H1 (cell line): ENCODE results near the gene MIOX. TPM values are rescaled to one million over a fixed set of nuclear protein-coding genes. Genes with fewer than 3 reads are reported as not detected.

ENCODE experiments used
- CTCF ChIA-PET: fragments of 300-600 bp; sonication (Branson Sonifier 250); formaldehyde crosslinking; loops from one replicate; lab custom pipeline; 2021; ENCODE audit not compliant: partially characterized antibody; lab: Charles Lee
- POLR2A ChIA-PET: fragments of 300-600 bp; sonication (Branson Sonifier 250); formaldehyde crosslinking; loops from one replicate; lab custom pipeline; 2021; ENCODE audit warnings: inconsistent platforms; ENCODE audit not compliant: partially characterized antibody; lab: Charles Lee
- DNase-seq, 2 experiments: peaks; one replicate each; pipeline versions ENCODE4 v3.0.0 to v3.0.0-alpha.2; 2010 to 2022; ENCODE audit warnings: low spot score in 2 of 2, low read depth in 1 of 2, mixed read lengths in 1 of 2
- FAIRE-seq: peaks from 2 replicates; lab custom pipeline; 2011; peaks lifted over from hg19 to GRCh38; lab: Jason Lieb, UNC
- H2AFZ ChIP-seq: 2 replicates; pipeline ENCODE4 v1.8.1; 2012; ENCODE audit warnings: low read length, inconsistent platforms
- H2AK5ac ChIP-seq: 2 replicates; pipeline ENCODE4 v1.6.1; 2013; ENCODE audit warnings: low read depth, low read length
- H2BK120ac ChIP-seq: replicated peaks from 2 replicates; pipeline ENCODE3; 2013; ENCODE audit warnings: low read depth, low read length, inconsistent platforms
- H2BK12ac ChIP-seq: 2 replicates; pipeline ENCODE4 v1.6.1; 2013; ENCODE audit warnings: low read depth, low read length
- H2BK15ac ChIP-seq: 2 replicates; pipeline ENCODE4 v1.6.1; 2013; ENCODE audit warnings: low read length
- H2BK20ac ChIP-seq: 2 replicates; pipeline ENCODE4 v1.6.1; 2013; ENCODE audit warnings: low read length
- H2BK5ac ChIP-seq: 2 replicates; pipeline ENCODE4 v1.6.1; 2013; ENCODE audit warnings: low read depth, low read length
- H3K14ac ChIP-seq: 2 replicates; pipeline ENCODE4 v1.6.1; 2013; ENCODE audit warnings: inconsistent platforms; ENCODE audit not compliant: insufficient read length
- H3K18ac ChIP-seq: 2 replicates; pipeline ENCODE4 v1.6.1; 2013; ENCODE audit warnings: low read length; ENCODE audit errors: extremely low read depth
- H3K23ac ChIP-seq: 2 replicates; pipeline ENCODE4 v1.6.1; 2013; ENCODE audit warnings: inconsistent platforms; ENCODE audit not compliant: insufficient read length
- H3K23me2 ChIP-seq: 2 replicates; pipeline ENCODE4 v1.6.1; 2013; ENCODE audit warnings: low read depth, low read length
- H3K27ac ChIP-seq: 2 replicates; pipeline ENCODE4 v1.6.1; 2011; ENCODE audit warnings: low read depth, low read length, inconsistent platforms
- H3K27me3 ChIP-seq, 4 experiments: replicated peaks in 1 of 4; 1 replicate in 1 of 4; 2 replicates in 3 of 4; pipeline versions ENCODE4 v1.6.1 to v1.8.1; 2011 to 2013; ENCODE audit warnings: low read length in 3 of 4, mild to moderate bottlenecking in 3 of 4, inconsistent platforms in 2 of 4, mixed read lengths in 2 of 4, moderate library complexity in 1 of 4; ENCODE audit not compliant: control insufficient read depth in 3 of 4, insufficient read depth in 3 of 4; ENCODE audit errors: extremely low read depth in 1 of 4
- H3K36me3 ChIP-seq, 4 experiments: 2 replicates each; pipeline versions ENCODE4 v1.6.1 to v1.8.1; 2011 to 2013; ENCODE audit warnings: mild to moderate bottlenecking in 4 of 4, low read length in 3 of 4, moderate library complexity in 2 of 4, control low read depth in 1 of 4, inconsistent platforms in 1 of 4; ENCODE audit not compliant: insufficient read depth in 4 of 4, control insufficient read depth in 2 of 4
- H3K4ac ChIP-seq: replicated peaks from 2 replicates; pipeline ENCODE3; 2013; ENCODE audit warnings: low read length, low read depth, mixed read lengths, inconsistent platforms; ENCODE audit not compliant: insufficient read length
- H3K4me1 ChIP-seq, 4 experiments: replicated peaks in 1 of 4; 1 replicate in 1 of 4; 2 replicates in 3 of 4; pipeline versions ENCODE4 v1.6.1 to v1.8.1; 2011 to 2013; ENCODE audit warnings: low read length in 3 of 4, inconsistent platforms in 2 of 4, mixed read lengths in 1 of 4; ENCODE audit not compliant: insufficient read depth in 4 of 4, control insufficient read depth in 3 of 4
- H3K4me2 ChIP-seq, 2 experiments: 2 replicates each; pipeline versions ENCODE4 v1.6.1 to v1.8.1; 2011 to 2013; ENCODE audit warnings: low read depth in 2 of 2, low read length in 2 of 2, control low read depth in 1 of 2, inconsistent platforms in 1 of 2, mild to moderate bottlenecking in 1 of 2; ENCODE audit not compliant: insufficient read depth in 1 of 2
- H3K4me3 ChIP-seq, 4 experiments: fragments of 200-600, 300-600 bp in 1 of 4; sonication (generic), shearing (Covaris generic), sonication (Bioruptor Twin) in 1 of 4; 2 replicates each; pipeline versions ENCODE4 v1.5.1 to v1.8.1; 2011 to 2016; ENCODE audit warnings: low read length in 4 of 4, low read depth in 3 of 4, control low read depth in 2 of 4, inconsistent platforms in 2 of 4, mild to moderate bottlenecking in 2 of 4, mixed read lengths in 1 of 4, moderate library complexity in 1 of 4; ENCODE audit not compliant: insufficient read depth in 2 of 4; ENCODE audit errors: extremely low read depth in 1 of 4
- H3K56ac ChIP-seq: replicated peaks from 2 replicates; pipeline ENCODE3; 2013; ENCODE audit warnings: low read depth, mild to moderate bottlenecking, mixed read lengths, low read length, inconsistent platforms; ENCODE audit not compliant: insufficient read length
- H3K79me1 ChIP-seq: 2 replicates; pipeline ENCODE4 v1.6.1; 2013; ENCODE audit warnings: low read depth, low read length, control low read depth
- H3K79me2 ChIP-seq, 2 experiments: 2 replicates each; pipeline versions ENCODE4 v1.6.1 to v1.8.1; 2012 to 2013; ENCODE audit warnings: low read length in 2 of 2, mild to moderate bottlenecking in 2 of 2, inconsistent platforms in 1 of 2; ENCODE audit not compliant: insufficient read depth in 2 of 2, control insufficient read depth in 1 of 2
- H3K9ac ChIP-seq, 4 experiments: replicated peaks in 1 of 4; 1 replicate in 1 of 4; 2 replicates in 3 of 4; pipeline versions ENCODE4 v1.6.1 to v1.8.1; 2011 to 2013; ENCODE audit warnings: low read depth in 3 of 4, low read length in 3 of 4, control low read depth in 2 of 4, mild to moderate bottlenecking in 2 of 4, moderate library complexity in 2 of 4, inconsistent platforms in 1 of 4; ENCODE audit errors: extremely low read depth in 1 of 4
- H3K9me3 ChIP-seq, 2 experiments: 2 replicates each; pipeline versions ENCODE4 v1.6.1 to v1.8.1; 2012 to 2013; ENCODE audit warnings: mild to moderate bottlenecking in 2 of 2, moderate library complexity in 2 of 2, control low read depth in 1 of 2, inconsistent platforms in 1 of 2, low read depth in 1 of 2, low read length in 1 of 2, mixed read lengths in 1 of 2; ENCODE audit not compliant: insufficient read depth in 2 of 2
- H4K20me1 ChIP-seq, 2 experiments: replicated peaks in 1 of 2; 2 replicates each; pipeline versions ENCODE3 to v1.8.1; 2011 to 2013; ENCODE audit warnings: inconsistent platforms in 2 of 2, low read length in 2 of 2, mild to moderate bottlenecking in 1 of 2; ENCODE audit not compliant: insufficient read depth in 2 of 2, control insufficient read depth in 1 of 2
- H4K5ac ChIP-seq: 2 replicates; pipeline ENCODE4 v1.6.1; 2013; ENCODE audit warnings: low read length, low read depth, mixed read lengths, inconsistent platforms; ENCODE audit not compliant: insufficient read length
- H4K8ac ChIP-seq: 2 replicates; pipeline ENCODE4 v1.8.0; 2013; ENCODE audit warnings: mild to moderate bottlenecking, moderate library complexity, low read length, inconsistent platforms; ENCODE audit not compliant: insufficient read depth; ENCODE audit errors: extremely low read depth
- H4K91ac ChIP-seq: replicated peaks from 2 replicates; pipeline ENCODE3; 2013; ENCODE audit warnings: low read length, mixed read lengths, inconsistent platforms; ENCODE audit not compliant: insufficient read length
- CBX8 ChIP-seq: fragments of 300-800, 300-1000 bp; sonication (generic); IDR thresholded peaks from 2 replicates; pipeline ENCODE4 v1.7.1; 2016; ENCODE audit warnings: low read depth, low read length, borderline replicate concordance
- GTF2F1 ChIP-seq: IDR thresholded peaks from 2 replicates; pipeline ENCODE4 v1.6.1; 2012; ENCODE audit warnings: low read depth, low read length, improper control_type of control experiment, borderline replicate concordance
- PHF8 ChIP-seq: fragments of 200-600 bp; sonication (generic); conservative IDR thresholded peaks from 2 replicates; pipeline ENCODE4 v1.7.1; 2012; ENCODE audit warnings: low read depth, mild to moderate bottlenecking, inconsistent platforms, low read length, moderate library complexity
- SAP30 ChIP-seq: fragments of 300-600 bp; sonication (generic); IDR thresholded peaks from 2 replicates; pipeline ENCODE4 v1.7.1; 2012; ENCODE audit warnings: low read length, moderate library complexity, mild to moderate bottlenecking, inconsistent platforms; ENCODE audit not compliant: insufficient read depth, insufficient replicate concordance
- SIRT6 ChIP-seq: IDR thresholded peaks from one replicate; pipeline ENCODE4 v1.7.1; 2012; ENCODE audit warnings: low read length, inconsistent platforms
- SIX5 ChIP-seq: IDR thresholded peaks from 2 replicates; pipeline ENCODE4 v1.6.1; 2011; ENCODE audit warnings: mild to moderate bottlenecking, low read depth, low read length
- TAF1 ChIP-seq: IDR thresholded peaks from 2 replicates; pipeline ENCODE4 v1.6.1; 2011; ENCODE audit warnings: mild to moderate bottlenecking, low read depth, low read length
- YY1 ChIP-seq: IDR thresholded peaks from 2 replicates; pipeline ENCODE4 v1.6.1; 2011; ENCODE audit warnings: low read depth, mild to moderate bottlenecking, low read length
- WGBS, 2 experiments: shearing (Covaris generic) in 1 of 2; methylation state at CpG; one replicate each; pipeline versions ENCODE4 v1.1.6 to v1.1.7; 2013 to 2015; ENCODE audit warnings: low lambda C conversion rate in 2 of 2, mixed read lengths in 2 of 2, inconsistent platforms in 1 of 2, low coverage in 1 of 2, missing lambda C conversion rate in 1 of 2; ENCODE audit not compliant: insufficient replicate concordance in 2 of 2, insufficient coverage in 1 of 2, insufficient read length in 1 of 2; ENCODE audit errors: extremely low coverage in 1 of 2, missing lambda C conversion rate in 1 of 2; 5-methylcytosine and 5-hydroxymethylcytosine counted together
- polyA plus RNA-seq, 7 experiments: library from polyadenylated mRNA; depleted of rRNA in 3 of 7; stranded (reverse) in 5 of 7; unstranded in 2 of 7; fragments of >200 nt in 5 of 7; fragments of 200-250 nt in 2 of 7; gene quantifications; 1 replicate in 5 of 7; 2 replicates in 1 of 7; 4 replicates in 1 of 7; pipeline versions ENCODE4 v1.2.1 to v1.2.3, GENCODE V29; 2011 to 2013; ENCODE audit warnings: missing spikeins in 2 of 7, mixed read lengths in 2 of 7
- total RNA-seq: library from RNA; stranded (reverse); fragmentation: NEBNext Ultra II Directional; extraction: Animal tissue kit (Norgen Biotek cat#: 25700); gene quantifications from 2 replicates; pipeline ENCODE4 v1.2.1, GENCODE V29; 2021

Gene MIOX
- total and polyA plus RNA-seq, 2 of the 8 experiments (the other 6 are each of a cell fraction or from before 2014, with no cell fraction given) = 0.30 to 0.32 TPM

- Histone ChIP-seq H3K56ac (peak within 1 kb of the TSS; percentile 77), H3K23ac (no peak within 1 kb of the TSS), H3K23me2 (peaks cover 11% of the 10 kb centered on the region; the same call in 1 of the 2 replicates), H3K18ac (peak within 1 kb of the TSS; percentile 95), H3K36me3 (peaks cover 0 to 15% (median 0%) of the 10 kb centered on the region in 4 experiments; a peak in 3 of 8 replicates), H3K27me3 (no peaks in the 10 kb centered on the region), H3K79me1 (peaks cover 13% of the 10 kb centered on the region; the same call in 1 of the 2 replicates), H3K4ac (no peak within 1 kb of the TSS), H2BK15ac (no peak within 1 kb of the TSS; the same call in 1 of the 2 replicates), H2AK5ac (no peak within 1 kb of the TSS), H2BK12ac (no peak within 1 kb of the TSS), H2AFZ (peak within 1 kb of the TSS; percentile 98; the same call in 1 of the 2 replicates), H2BK120ac (no peak within 1 kb of the TSS), H3K9me3 (no peaks in the 10 kb centered on the region), H3K9ac (peak within 1 kb of the TSS; percentile 92 to 98 (median 94)), H4K8ac (peak within 1 kb of the TSS; percentile 100), H3K4me3 (peak within 1 kb of the TSS; percentile 83 to 100 (median 90)), H4K91ac (peak within 1 kb of the TSS; percentile 96), H3K4me2 (peak within 1 kb of the TSS; percentile 73 to 96), H3K14ac (no peak within 1 kb of the TSS), H4K20me1 (peaks cover 0 to 21% of the 10 kb centered on the region in 2 experiments), H2BK20ac (no peak within 1 kb of the TSS), H4K5ac (peak within 1 kb of the TSS; percentile 99), H3K4me1 (peaks cover 2 to 8% (median 5%) of the 10 kb centered on the region in 4 experiments), H3K27ac (peak within 1 kb of the TSS; percentile 99), H3K79me2 (peaks cover 0 to 24% of the 10 kb centered on the region in 2 experiments; a peak in 2 of 4 replicates), H2BK5ac (peak within 1 kb of the TSS; percentile 98)
- FAIRE-seq (no peak), DNase-seq (peak in 1 of 2 experiments; percentile 92)
- WGBS, 2 experiments = 3% methylated on average over 8 of the region's 62 CpGs; no CpG with 5 or more reads in 1 of the 2 experiments
- no peak for TF ChIP-seq CBX8
- no peak for TF ChIP-seq TAF1
- TF ChIP-seq SIRT6 = no peak
- TF ChIP-seq SIX5 = no peak
- peak; percentile 60 for TF ChIP-seq SAP30
- TF ChIP-seq YY1 = peak; percentile 51; the same call in 1 of the 2 replicates
- TF ChIP-seq GTF2F1 = no peak
- TF ChIP-seq PHF8 = peak; percentile 72; the same call in 1 of the 2 replicates
- ChIA-PET POLR2A (interaction anchor here (0.7 to 3.5 kb wide), 10 partner anchors 11 to 63 kb away, joined by 3 to 32 read pairs (median 4); partner anchors contain the start of gene SCO2), CTCF (interaction anchor here (0.8 to 2.7 kb wide), 3 partner anchors 10 to 18 kb away, joined by 3 to 22 read pairs (median 4); partner anchors contain the start of gene SCO2)
These were observed 20.8 kb downstream of the MIOX start, which contains the start of gene LMF2 for GRCh38 chr22:50507421-50507990. Gene LMF2 (minus strand): TSS chr22:50507702. CDS start chr22:50507675, 27 bp downstream.
